ENCODE data around the gene GCDH.
"Not testable (repeated sequence)": the region's sequence is repeated elsewhere in the genome, so short reads cannot be mapped to it uniquely, and the experiment has no call there.

The GCDH gene

GRCh38 chr19:12890787-12891552 lies at the start of gene GCDH:
Gene GCDH (plus strand): TSS chr19:12891160. CDS start chr19:12891305, 145 bp downstream.
- Histone ChIP-seq H3K4me3 (ENCODE audit: low read depth in 1 of 2, low read length in 2 of 2) (peak within 1 kb of the TSS; percentile 74 to 98), H3K27me3 (ENCODE audit: low read depth, low read length) (no peaks in the 10 kb centered on the region), H3K4me1 (ENCODE audit: control insufficient read depth in 1 of 2, insufficient read depth in 2 of 2, low read length in 2 of 2) (peaks cover 6 to 19% of the 10 kb centered on the region in 2 donors), H3K36me3 (ENCODE audit: control insufficient read depth in 1 of 2, insufficient read depth in 2 of 2, low read length in 2 of 2) (peaks cover 11 to 12% of the 10 kb centered on the region in 2 donors), H3K9me3 (ENCODE audit: control insufficient read depth in 1 of 2, low read length in 2 of 2) (no peaks in the 10 kb centered on the region), H3K27ac (ENCODE audit: low read length) (no peak within 1 kb of the TSS)

GRCh38 chr19:12842511-12842910 lies 48.4 kb upstream of the GCDH start:
- Histone ChIP-seq H3K27me3 (ENCODE audit: low read depth, low read length) (peaks cover 49% of the 10 kb centered on the region), H3K4me1 (ENCODE audit: control insufficient read depth in 1 of 2, insufficient read depth in 2 of 2, low read length in 2 of 2) (peaks cover 0 to 22% of the 10 kb centered on the region in 2 donors), H3K36me3 (ENCODE audit: control insufficient read depth in 1 of 2, insufficient read depth in 2 of 2, low read length in 2 of 2) (no peaks in the 10 kb centered on the region), H3K4me3 (ENCODE audit: low read depth in 1 of 2, low read length in 2 of 2) (no peak overlapping the region), H3K9me3 (ENCODE audit: control insufficient read depth in 1 of 2, low read length in 2 of 2) (no peaks in the 10 kb centered on the region), H3K27ac (ENCODE audit: low read length) (no peak overlapping the region)

GRCh38 chr19:12843328-12843727 lies 47.6 kb upstream of the GCDH start:
- no peak overlapping the region for H3K27ac ChIP-seq (ENCODE audit: low read length)
- no peak overlapping the region for H3K4me3 ChIP-seq (ENCODE audit: low read depth in 1 of 2, low read length in 2 of 2)
- H3K9me3 ChIP-seq (ENCODE audit: control insufficient read depth in 1 of 2, low read length in 2 of 2) = no peaks in the 10 kb centered on the region
- no peaks in the 10 kb centered on the region for H3K36me3 ChIP-seq (ENCODE audit: control insufficient read depth in 1 of 2, insufficient read depth in 2 of 2, low read length in 2 of 2)
- peaks cover 43% of the 10 kb centered on the region for H3K27me3 ChIP-seq (ENCODE audit: low read depth, low read length)
- H3K4me1 ChIP-seq (ENCODE audit: control insufficient read depth in 1 of 2, insufficient read depth in 2 of 2, low read length in 2 of 2) = peaks cover 0 to 17% of the 10 kb centered on the region in 2 donors

GRCh38 chr19:12843999-12844732 lies 46.8 kb upstream of the GCDH start:
- Histone ChIP-seq H3K36me3 (ENCODE audit: control insufficient read depth in 1 of 2, insufficient read depth in 2 of 2, low read length in 2 of 2) (no peaks in the 10 kb centered on the region), H3K9me3 (ENCODE audit: control insufficient read depth in 1 of 2, low read length in 2 of 2) (no peaks in the 10 kb centered on the region), H3K4me3 (ENCODE audit: low read depth in 1 of 2, low read length in 2 of 2) (no peak overlapping the region), H3K27me3 (ENCODE audit: low read depth, low read length) (peaks cover 38% of the 10 kb centered on the region), H3K27ac (ENCODE audit: low read length) (no peak overlapping the region), H3K4me1 (ENCODE audit: control insufficient read depth in 1 of 2, insufficient read depth in 2 of 2, low read length in 2 of 2) (peaks cover 0 to 9% of the 10 kb centered on the region in 2 donors)

- H3K27ac ChIP-seq (ENCODE audit: low read length); H3K4me1 ChIP-seq (ENCODE audit: control insufficient read depth in 1 of 2, insufficient read depth in 2 of 2, low read length in 2 of 2); H3K36me3 ChIP-seq (ENCODE audit: control insufficient read depth in 1 of 2, insufficient read depth in 2 of 2, low read length in 2 of 2); H3K4me3 ChIP-seq (ENCODE audit: low read depth in 1 of 2, low read length in 2 of 2); H3K9me3 ChIP-seq (ENCODE audit: control insufficient read depth in 1 of 2, low read length in 2 of 2): not testable (repeated sequence)
- peaks cover 15% of the 10 kb centered on the region for H3K27me3 ChIP-seq (ENCODE audit: low read depth, low read length)
Measured at GRCh38 chr19:12846613-12847012, 44.3 kb upstream of the GCDH start.

- H3K9me3 ChIP-seq (ENCODE audit: control insufficient read depth in 1 of 2, low read length in 2 of 2) = no peaks in the 10 kb centered on the region
- no peaks in the 10 kb centered on the region for H3K36me3 ChIP-seq (ENCODE audit: control insufficient read depth in 1 of 2, insufficient read depth in 2 of 2, low read length in 2 of 2)
- H3K27me3 ChIP-seq (ENCODE audit: low read depth, low read length) = peaks cover 9% of the 10 kb centered on the region
- peak overlapping the region; percentile 3 to 41 for H3K4me3 ChIP-seq (ENCODE audit: low read depth in 1 of 2, low read length in 2 of 2)
- no peak overlapping the region for H3K27ac ChIP-seq (ENCODE audit: low read length)
- no peaks in the 10 kb centered on the region for H3K4me1 ChIP-seq (ENCODE audit: control insufficient read depth in 1 of 2, insufficient read depth in 2 of 2, low read length in 2 of 2)
Measured at GRCh38 chr19:12847159-12848139, 43.5 kb upstream of the GCDH start.

GRCh38 chr19:12856653-12857052 lies 34.3 kb upstream of the GCDH start:
- H3K9me3 ChIP-seq (ENCODE audit: control insufficient read depth in 1 of 2, low read length in 2 of 2) = no peaks in the 10 kb centered on the region
- no peaks in the 10 kb centered on the region for H3K36me3 ChIP-seq (ENCODE audit: control insufficient read depth in 1 of 2, insufficient read depth in 2 of 2, low read length in 2 of 2)

GRCh38 chr19:12858041-12858928 lies 32.7 kb upstream of the GCDH start:
- no peaks in the 10 kb centered on the region for H3K4me1 ChIP-seq (ENCODE audit: control insufficient read depth in 1 of 2, insufficient read depth in 2 of 2, low read length in 2 of 2)
- H3K9me3 ChIP-seq (ENCODE audit: control insufficient read depth in 1 of 2, low read length in 2 of 2) = no peaks in the 10 kb centered on the region
- H3K36me3 ChIP-seq (ENCODE audit: control insufficient read depth in 1 of 2, insufficient read depth in 2 of 2, low read length in 2 of 2) = no peaks in the 10 kb centered on the region
- no peak overlapping the region for H3K4me3 ChIP-seq (ENCODE audit: low read depth in 1 of 2, low read length in 2 of 2)
- H3K27ac ChIP-seq (ENCODE audit: low read length) = no peak overlapping the region
- H3K27me3 ChIP-seq (ENCODE audit: low read depth, low read length) = no peaks in the 10 kb centered on the region

More at GRCh38 chr19:12856653-12857052, 34.3 kb upstream of the GCDH start:
- no peaks in the 10 kb centered on the region for H3K4me1 ChIP-seq (ENCODE audit: control insufficient read depth in 1 of 2, insufficient read depth in 2 of 2, low read length in 2 of 2)
- no peak overlapping the region for H3K4me3 ChIP-seq (ENCODE audit: low read depth in 1 of 2, low read length in 2 of 2)
- no peak overlapping the region for H3K27ac ChIP-seq (ENCODE audit: low read length)
- H3K27me3 ChIP-seq (ENCODE audit: low read depth, low read length) = no peaks in the 10 kb centered on the region

- Histone ChIP-seq H3K36me3 (ENCODE audit: control insufficient read depth in 1 of 2, insufficient read depth in 2 of 2, low read length in 2 of 2) (no peaks in the 10 kb centered on the region), H3K4me3 (ENCODE audit: low read depth in 1 of 2, low read length in 2 of 2) (no peak overlapping the region), H3K27me3 (ENCODE audit: low read depth, low read length) (no peaks in the 10 kb centered on the region), H3K27ac (ENCODE audit: low read length) (no peak overlapping the region), H3K4me1 (ENCODE audit: control insufficient read depth in 1 of 2, insufficient read depth in 2 of 2, low read length in 2 of 2) (no peaks in the 10 kb centered on the region), H3K9me3 (ENCODE audit: control insufficient read depth in 1 of 2, low read length in 2 of 2) (no peaks in the 10 kb centered on the region)
Measured at GRCh38 chr19:12859546-12859945, 31.4 kb upstream of the GCDH start.

- no peaks in the 10 kb centered on the region for H3K27me3 ChIP-seq (ENCODE audit: low read depth, low read length)
- no peak overlapping the region for H3K27ac ChIP-seq (ENCODE audit: low read length)
- H3K9me3 ChIP-seq (ENCODE audit: control insufficient read depth in 1 of 2, low read length in 2 of 2) = no peaks in the 10 kb centered on the region
- peaks cover 0 to 9% of the 10 kb centered on the region in 2 donors for H3K4me1 ChIP-seq (ENCODE audit: control insufficient read depth in 1 of 2, insufficient read depth in 2 of 2, low read length in 2 of 2)
- no peaks in the 10 kb centered on the region for H3K36me3 ChIP-seq (ENCODE audit: control insufficient read depth in 1 of 2, insufficient read depth in 2 of 2, low read length in 2 of 2)
- H3K4me3 ChIP-seq (ENCODE audit: low read depth in 1 of 2, low read length in 2 of 2) = no peak overlapping the region
Measured at GRCh38 chr19:12864143-12864542, 26.8 kb upstream of the GCDH start.
